ENCODE data around the gene ATP10A. TPM values are rescaled to one million over a fixed set of nuclear protein-coding genes. Genes with fewer than 3 reads are reported as not detected.

Gene ATP10A
- total and polyA plus RNA-seq, 2 experiments from 2014 or later, result 0.75 to 0.77 TPM

GRCh38 chr15:25679964-25680685 is 183.0 kb downstream of the ATP10A start:
- Histone ChIP-seq H3K4me2 (no peak overlapping the region), H3K27me3 (no peaks in the 10 kb centered on the region), H3K9me3 (ENCODE audit: low read depth) (no peaks in the 10 kb centered on the region), H3K4me1 (ENCODE audit: insufficient read depth) (peaks cover 7% of the 10 kb centered on the region), H3K36me3 (replicated peaks; ENCODE audit: insufficient read depth, low read depth) (no peaks in the 10 kb centered on the region), H3K27ac (no peak overlapping the region), H3K4me3 (no peak overlapping the region), H3K9me2 (replicated peaks; ENCODE audit: insufficient read depth) (no peaks in the 10 kb centered on the region), H2AFZ (no peak overlapping the region), H3K79me2 (no peaks in the 10 kb centered on the region), H4K20me1 (ENCODE audit: insufficient read depth, poor library complexity, severe bottlenecking) (no peaks in the 10 kb centered on the region)
- 94% methylated on average over 24 of the region's 25 CpGs for WGBS (ENCODE audit: low lambda C conversion rate, missing lambda C conversion rate)
- TF ChIP-seq EZH2 (IDR thresholded peaks at IDR 0.05; ENCODE audit: borderline replicate concordance) (no peak), CTCF (IDR thresholded peaks at IDR 0.05; ENCODE audit: poor library complexity) (no peak), EZH2phosphoT487 (IDR thresholded peaks at IDR 0.05; ENCODE audit: low read depth, severe bottlenecking, unreplicated experiment) (no peak)
- DNase-seq (ENCODE audit: low spot score), result no peak

DNA sequence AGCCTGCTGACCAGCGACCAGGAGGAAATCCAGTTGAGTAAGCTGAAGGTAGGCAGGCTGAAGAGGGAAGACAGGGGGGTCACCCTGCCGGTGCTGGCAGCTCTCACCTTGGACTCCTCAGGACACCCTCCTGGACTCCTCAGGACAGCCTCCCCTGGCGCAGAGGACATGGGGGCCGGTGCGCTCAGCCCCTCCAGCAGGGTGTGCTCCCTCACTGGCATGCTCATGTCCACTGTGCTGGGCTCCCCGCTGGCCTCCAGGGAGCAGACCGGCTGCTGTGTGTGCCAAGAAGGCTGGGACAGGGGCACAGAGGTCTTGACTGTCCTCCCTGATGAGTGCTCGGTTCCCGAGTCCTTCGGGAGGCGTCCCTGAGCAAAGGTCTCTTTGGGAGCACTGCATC is 183.6 kb downstream of the ATP10A start:
- Histone ChIP-seq H3K27me3 (no peaks in the 10 kb centered on the region), H3K9me3 (ENCODE audit: low read depth) (no peaks in the 10 kb centered on the region), H3K4me3 (no peak overlapping the region), H3K27ac (no peak overlapping the region), H4K20me1 (ENCODE audit: insufficient read depth, poor library complexity, severe bottlenecking) (no peaks in the 10 kb centered on the region), H3K36me3 (replicated peaks; ENCODE audit: insufficient read depth, low read depth) (no peaks in the 10 kb centered on the region), H2AFZ (no peak overlapping the region), H3K79me2 (no peaks in the 10 kb centered on the region), H3K9me2 (replicated peaks; ENCODE audit: insufficient read depth) (no peaks in the 10 kb centered on the region), H3K4me1 (ENCODE audit: insufficient read depth) (peaks cover 5% of the 10 kb centered on the region), H3K4me2 (no peak overlapping the region)
- WGBS (ENCODE audit: low lambda C conversion rate, missing lambda C conversion rate), result 90% methylated on average over 9 of the region's 11 CpGs
- no peak for TF ChIP-seq EZH2phosphoT487 (IDR thresholded peaks at IDR 0.05; ENCODE audit: low read depth, severe bottlenecking, unreplicated experiment)
- no peak for TF ChIP-seq CTCF (IDR thresholded peaks at IDR 0.05; ENCODE audit: poor library complexity)
- TF ChIP-seq EZH2 (IDR thresholded peaks at IDR 0.05; ENCODE audit: borderline replicate concordance), result no peak
- no peak for DNase-seq (ENCODE audit: low spot score)

DNA sequence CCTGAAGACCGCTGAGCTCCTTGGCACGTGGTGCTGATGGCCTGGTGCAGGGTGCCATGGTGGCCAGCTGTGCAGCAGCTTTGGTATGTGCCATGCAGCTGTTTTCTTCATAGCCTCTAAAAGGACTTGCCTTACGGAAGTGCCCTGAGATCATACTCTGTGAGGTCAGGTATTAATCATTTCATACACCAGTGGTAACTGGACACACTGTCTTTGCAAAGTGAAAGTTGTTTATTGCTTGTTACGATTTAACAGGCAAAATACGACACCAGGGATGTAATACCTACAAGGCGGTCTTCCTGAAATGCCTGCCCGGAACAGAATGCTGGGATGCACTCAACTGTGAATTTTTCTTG is 184.6 kb downstream of the ATP10A start:
- no peak overlapping the region for H3K4me2 ChIP-seq
- no peaks in the 10 kb centered on the region for H3K27me3 ChIP-seq
- no peak overlapping the region for H3K4me3 ChIP-seq
- no peak for DNase-seq (ENCODE audit: low spot score)
- H3K9me2 ChIP-seq (replicated peaks; ENCODE audit: insufficient read depth), result no peaks in the 10 kb centered on the region
- TF ChIP-seq EZH2 (IDR thresholded peaks at IDR 0.05; ENCODE audit: borderline replicate concordance) (no peak), EZH2phosphoT487 (IDR thresholded peaks at IDR 0.05; ENCODE audit: low read depth, severe bottlenecking, unreplicated experiment) (no peak), CTCF (IDR thresholded peaks at IDR 0.05; ENCODE audit: poor library complexity) (no peak)
- H4K20me1 ChIP-seq (ENCODE audit: insufficient read depth, poor library complexity, severe bottlenecking), result no peaks in the 10 kb centered on the region
- no peaks in the 10 kb centered on the region for H3K79me2 ChIP-seq
- H3K27ac ChIP-seq, result no peak overlapping the region
- H3K4me1 ChIP-seq (ENCODE audit: insufficient read depth), result no peaks in the 10 kb centered on the region
- no peaks in the 10 kb centered on the region for H3K9me3 ChIP-seq (ENCODE audit: low read depth)
- H3K36me3 ChIP-seq (replicated peaks; ENCODE audit: insufficient read depth, low read depth), result no peaks in the 10 kb centered on the region
- WGBS (ENCODE audit: low lambda C conversion rate, missing lambda C conversion rate), result 86% methylated on average over 7 of the region's 7 CpGs
- H2AFZ ChIP-seq, result no peak overlapping the region
